Naive B cell (primary cell): ENCODE data around the gene YEATS4. TPM values are rescaled to one million over a fixed set of nuclear protein-coding genes. Genes with fewer than 3 reads are reported as not detected.
"Not testable (repeated sequence)": the region's sequence is repeated elsewhere in the genome, so short reads cannot be mapped to it uniquely, and the experiment has no call there.

Source experiments
- ATAC-seq, 2 donors: fragments of 150-1000 bp; cut with Tn5 transposase; 2 replicates each; pipeline ENCODE4 v1.10.0; 2021; ENCODE audit warnings: low read depth in 2 of 2, mild to moderate bottlenecking in 2 of 2, moderate library complexity in 2 of 2
- DNase-seq: peaks from one replicate; pipeline ENCODE4 v3.0.0; 2022
- H3K27ac Mint-ChIP-seq, 6 donors: one replicate each; pipeline ENCODE4 v1.8.0; 2020 to 2022; ENCODE audit warnings: mild to moderate bottlenecking in 6 of 6, mixed read lengths in 6 of 6, moderate library complexity in 5 of 6, inconsistent platforms in 2 of 6
- H3K27me3 Mint-ChIP-seq, 3 donors: one replicate each; pipeline ENCODE4 v1.8.0; 2021 to 2022; ENCODE audit warnings: mixed read lengths in 3 of 3, mild to moderate bottlenecking in 1 of 3
- H3K36me3 Mint-ChIP-seq, 2 donors: one replicate each; pipeline ENCODE4 v1.8.0; 2020 to 2022; ENCODE audit warnings: mixed read lengths in 2 of 2, inconsistent platforms in 1 of 2, mild to moderate bottlenecking in 1 of 2
- H3K4me1 Mint-ChIP-seq, 3 donors: one replicate each; pipeline ENCODE4 v1.8.0; 2020 to 2022; ENCODE audit warnings: mixed read lengths in 3 of 3, inconsistent platforms in 1 of 3, mild to moderate bottlenecking in 1 of 3, moderate library complexity in 1 of 3
- H3K4me3 Mint-ChIP-seq, 8 donors: one replicate each; pipeline ENCODE4 v1.8.0; 2020 to 2022; ENCODE audit warnings: mild to moderate bottlenecking in 8 of 8, mixed read lengths in 8 of 8, moderate library complexity in 8 of 8, inconsistent platforms in 2 of 8
- H3K9me3 Mint-ChIP-seq, 7 donors: one replicate each; pipeline ENCODE4 v1.8.0; 2020 to 2022; ENCODE audit warnings: mixed read lengths in 7 of 7, mild to moderate bottlenecking in 5 of 7, inconsistent platforms in 2 of 7, moderate library complexity in 1 of 7
- polyA plus RNA-seq, 6 donors: library from polyadenylated mRNA; unstranded; fragments of 300-500 nt; fragmentation: Illumina TruSeq; gene quantifications; one replicate each; pipeline ENCODE4 v1.2.3, GENCODE V29; 2021; ENCODE audit warnings: low read depth in 6 of 6

The YEATS4 gene
- polyA plus RNA-seq, result 10 to 100 TPM; 24.3 to 51.8 (median 45.7) TPM

DNA sequence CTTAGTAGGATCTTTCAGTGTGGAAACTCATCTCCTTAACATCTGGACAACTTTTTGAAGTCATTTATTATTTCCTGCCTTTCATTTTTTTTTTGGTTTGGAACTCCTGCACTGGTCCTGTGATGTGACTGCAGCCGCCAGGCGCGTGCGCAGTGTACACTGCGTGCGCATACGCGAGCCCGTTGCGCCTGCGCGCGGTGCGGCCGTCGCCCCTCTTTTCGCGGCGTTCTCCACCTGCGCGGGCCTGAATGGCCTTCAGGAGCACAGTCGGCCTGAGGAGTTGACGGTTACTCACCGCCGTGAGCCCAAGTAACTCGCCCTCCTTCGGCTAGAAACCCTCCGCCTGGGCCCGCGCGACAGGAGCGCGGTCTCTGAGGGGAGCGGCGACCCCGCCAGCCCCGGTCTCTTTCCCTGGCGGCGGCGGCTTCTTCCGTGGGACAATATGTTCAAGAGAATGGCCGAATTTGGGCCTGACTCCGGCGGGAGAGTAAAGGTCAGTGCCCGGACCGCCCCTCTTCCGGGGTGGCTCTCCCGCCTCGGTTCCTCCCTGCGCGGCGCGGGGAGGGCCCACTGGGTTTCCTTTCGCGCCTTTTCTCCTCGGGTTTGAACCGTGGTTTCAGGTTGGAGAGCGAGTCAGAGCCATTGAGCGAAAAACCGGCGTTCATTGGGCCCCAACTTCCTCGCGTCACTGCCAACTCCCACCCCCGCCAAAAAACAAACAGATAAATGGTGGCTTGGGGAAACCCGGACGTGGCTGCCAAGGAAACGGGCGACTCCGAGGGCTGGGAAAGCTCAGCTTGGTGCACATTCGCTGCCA, at the start of gene YEATS4:
TSS of gene YEATS4 (plus strand) at position 213 of the 817 bp plus-strand sequence. CDS start at position 443, 230 bp downstream.
- peak within 1 kb of the TSS; percentile 75 to 96 (median 92) for H3K4me3 Mint-ChIP-seq
- DNase-seq (peak; percentile 81), ATAC-seq (peak; percentile 82 to 83)
- peak within 1 kb of the TSS; percentile 87 to 98 (median 97) for H3K27ac Mint-ChIP-seq
- H3K27me3 Mint-ChIP-seq, result peaks cover 0 to 4% (median 3%) of the 10 kb centered on the region in 3 donors
- no peaks in the 10 kb centered on the region for H3K9me3 Mint-ChIP-seq
- H3K36me3 Mint-ChIP-seq, result no peaks in the 10 kb centered on the region
- peaks cover 12 to 23% (median 20%) of the 10 kb centered on the region in 3 donors for H3K4me1 Mint-ChIP-seq

DNA sequence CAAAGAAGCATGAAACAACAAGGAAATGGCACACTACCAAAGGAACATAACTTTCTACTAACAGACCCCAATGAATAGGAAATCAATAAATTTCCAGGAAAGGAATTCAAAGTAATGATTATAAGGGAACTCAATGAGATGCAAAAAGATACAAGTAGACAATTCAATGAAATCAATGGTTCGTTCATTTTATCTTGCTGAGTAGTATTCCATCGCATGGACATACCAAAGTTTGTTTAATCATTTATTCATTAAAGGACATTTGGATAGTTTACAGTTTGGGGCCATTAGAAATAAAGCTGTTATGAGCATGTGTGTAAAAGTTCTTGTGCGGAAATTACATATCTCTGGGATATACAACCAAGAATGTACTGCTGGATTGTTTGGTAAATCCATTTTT, 46.3 kb upstream of the YEATS4 start:
- peaks cover 0 to 10% of the 10 kb centered on the region in 2 donors for H3K36me3 Mint-ChIP-seq
- H3K27me3 Mint-ChIP-seq, result no peaks in the 10 kb centered on the region
- peaks cover 2 to 13% (median 9%) of the 10 kb centered on the region in 7 donors for H3K9me3 Mint-ChIP-seq
- no peak for ATAC-seq
- no peak for DNase-seq
- no peaks in the 10 kb centered on the region for H3K4me1 Mint-ChIP-seq
- H3K27ac Mint-ChIP-seq, result no peak overlapping the region
- no peak overlapping the region for H3K4me3 Mint-ChIP-seq

DNA sequence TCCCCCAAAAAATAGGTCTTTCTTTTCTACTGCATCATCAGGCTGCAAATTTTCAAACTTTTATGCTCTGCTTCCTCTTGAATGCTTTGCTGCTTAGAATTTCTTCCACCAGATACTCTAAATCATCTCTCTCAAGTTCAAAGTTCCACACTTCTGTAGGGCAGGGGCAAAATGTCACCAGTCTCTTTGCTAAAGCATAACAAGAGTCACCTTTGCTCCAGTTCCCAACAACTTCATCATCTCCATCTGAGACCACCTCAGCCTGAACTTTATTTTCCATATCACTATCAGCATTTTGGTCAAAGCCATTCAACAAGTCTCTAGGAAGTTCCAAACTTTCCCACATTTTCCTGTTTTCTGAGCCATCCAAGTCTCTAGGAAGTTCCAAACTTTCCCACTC, 42.8 kb upstream of the YEATS4 start:
- not testable (repeated sequence) for H3K27ac Mint-ChIP-seq, H3K4me3 Mint-ChIP-seq, DNase-seq, ATAC-seq
- Mint-ChIP-seq H3K9me3 (peaks cover 6 to 18% (median 12%) of the 10 kb centered on the region in 7 donors), H3K27me3 (peaks cover 4 to 14% (median 10%) of the 10 kb centered on the region in 3 donors), H3K4me1 (peaks cover 0 to 11% (median 9%) of the 10 kb centered on the region in 3 donors), H3K36me3 (peaks cover 0 to 10% of the 10 kb centered on the region in 2 donors)

DNA sequence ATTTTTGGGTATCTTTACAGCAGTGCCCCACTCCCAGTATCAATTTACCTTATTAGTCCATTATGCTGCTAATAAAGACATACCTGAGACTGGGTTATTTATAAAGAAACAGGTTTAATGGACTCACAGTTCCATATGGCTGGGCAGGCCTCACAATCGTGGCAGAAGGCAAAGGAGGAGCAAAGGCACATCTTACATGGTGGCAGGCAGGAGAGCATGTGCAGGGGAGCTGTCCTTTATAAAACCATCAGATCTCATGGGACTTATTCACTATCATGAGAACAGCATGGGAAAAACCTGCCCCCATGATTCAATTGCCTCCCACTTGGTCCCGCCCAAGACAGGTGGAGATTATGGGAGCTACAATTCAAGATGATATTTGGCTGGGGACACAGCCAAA, 42.3 kb upstream of the YEATS4 start:
- H3K36me3 Mint-ChIP-seq, result peaks cover 0 to 10% of the 10 kb centered on the region in 2 donors
- ATAC-seq, DNase-seq, H3K27ac Mint-ChIP-seq, H3K4me3 Mint-ChIP-seq: not testable (repeated sequence)
- peaks cover 6 to 18% (median 12%) of the 10 kb centered on the region in 7 donors for H3K9me3 Mint-ChIP-seq
- peaks cover 4 to 14% (median 10%) of the 10 kb centered on the region in 3 donors for H3K27me3 Mint-ChIP-seq
- peaks cover 0 to 13% (median 12%) of the 10 kb centered on the region in 3 donors for H3K4me1 Mint-ChIP-seq

DNA sequence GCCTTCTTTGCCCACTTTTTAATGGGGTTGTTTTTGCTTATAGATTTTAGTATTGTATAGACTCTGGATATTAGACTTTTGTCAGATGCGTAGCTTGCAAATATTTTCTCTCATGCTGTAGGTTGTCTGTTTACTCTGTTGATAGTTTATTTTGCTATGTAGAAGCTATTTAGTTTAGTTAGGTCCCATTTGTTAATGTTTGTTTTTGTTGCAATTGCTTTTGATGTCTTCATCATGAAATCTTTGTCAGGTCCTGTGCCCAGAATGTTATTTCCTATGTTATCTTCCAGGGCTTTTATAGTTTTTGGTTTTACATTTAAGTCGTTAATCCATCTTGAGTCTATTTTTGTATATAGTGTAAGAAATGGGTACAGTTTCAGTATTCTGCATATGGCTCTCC, 41.3 kb upstream of the YEATS4 start:
- no peak overlapping the region for H3K27ac Mint-ChIP-seq
- H3K9me3 Mint-ChIP-seq, result peaks cover 6 to 12% (median 10%) of the 10 kb centered on the region in 7 donors
- peaks cover 0 to 15% (median 13%) of the 10 kb centered on the region in 3 donors for H3K4me1 Mint-ChIP-seq
- no peak overlapping the region for H3K4me3 Mint-ChIP-seq
- no peak for DNase-seq
- peaks cover 4 to 17% (median 14%) of the 10 kb centered on the region in 3 donors for H3K27me3 Mint-ChIP-seq
- ATAC-seq, result no peak
- peaks cover 0 to 10% of the 10 kb centered on the region in 2 donors for H3K36me3 Mint-ChIP-seq

DNA sequence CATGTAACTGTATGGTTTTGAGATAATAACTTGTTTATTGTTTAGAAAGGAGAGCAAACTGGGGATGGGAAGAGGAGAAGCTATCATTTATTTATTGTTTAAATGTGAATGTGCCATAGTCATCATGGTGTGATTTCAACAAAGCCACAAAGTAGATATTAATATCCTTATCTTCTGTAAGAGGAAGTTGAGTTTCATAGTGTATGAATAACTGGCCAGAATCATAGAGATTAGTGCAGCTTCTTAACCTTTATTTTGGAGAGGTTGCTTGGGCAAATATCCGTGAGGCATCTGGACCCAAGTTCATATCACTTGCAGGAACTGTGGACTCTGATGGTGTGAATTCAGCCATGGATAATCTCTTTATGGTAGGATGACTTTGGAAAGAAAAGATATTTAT, 38.2 kb upstream of the YEATS4 start:
- peaks cover 0 to 9% of the 10 kb centered on the region in 2 donors for H3K36me3 Mint-ChIP-seq
- peaks cover 4 to 22% (median 19%) of the 10 kb centered on the region in 3 donors for H3K27me3 Mint-ChIP-seq
- peaks cover 0 to 19% (median 13%) of the 10 kb centered on the region in 3 donors for H3K4me1 Mint-ChIP-seq
- peaks cover 2 to 12% (median 6%) of the 10 kb centered on the region in 7 donors for H3K9me3 Mint-ChIP-seq
- no peak for DNase-seq
- H3K4me3 Mint-ChIP-seq, result no peak overlapping the region
- H3K27ac Mint-ChIP-seq, result peak overlapping the region in 3 of 6 donors; percentile 23 to 53 (median 27)
- peak in 1 of 2 donors; percentile 33 for ATAC-seq

DNA sequence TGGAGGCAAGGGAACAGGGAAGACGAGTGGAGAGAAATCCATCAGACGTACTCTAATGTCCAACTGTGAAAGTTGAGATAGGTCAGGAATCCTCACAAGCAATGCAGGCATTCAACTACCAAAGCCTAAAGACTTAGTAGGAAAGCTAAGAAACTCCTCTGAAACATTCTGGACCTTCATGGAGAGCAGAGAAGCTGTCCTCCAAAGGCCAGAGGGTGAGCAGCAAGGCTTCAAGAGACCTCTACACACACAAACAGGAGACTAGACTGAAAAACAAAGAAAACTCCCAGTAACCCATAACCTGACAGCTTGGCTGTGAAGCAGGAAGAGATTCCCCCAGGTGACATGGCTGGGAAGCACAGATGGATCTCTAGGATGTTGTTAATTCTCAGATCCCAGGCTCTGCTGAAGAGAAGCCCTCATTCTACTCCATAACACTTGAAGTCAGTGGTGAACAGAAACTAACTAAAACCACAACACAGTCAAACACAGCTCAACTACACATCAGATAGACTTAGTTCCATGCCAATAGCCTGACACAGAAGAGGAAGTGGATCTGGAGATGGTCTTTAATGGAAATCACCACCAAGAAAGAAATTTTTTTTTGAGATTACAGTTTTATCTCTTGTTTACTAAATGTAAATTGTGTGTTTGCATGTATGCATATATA, 34.6 kb upstream of the YEATS4 start:
- peak overlapping the region in 1 of 8 donors; percentile 3 for H3K4me3 Mint-ChIP-seq
- H3K4me1 Mint-ChIP-seq, result peaks cover 5 to 25% (median 20%) of the 10 kb centered on the region in 3 donors
- H3K36me3 Mint-ChIP-seq, result no peaks in the 10 kb centered on the region
- ATAC-seq (peak; percentile 76 to 90), DNase-seq (no peak)
- H3K27ac Mint-ChIP-seq, result peak overlapping the region in 1 of 6 donors; percentile 18
- peaks cover 4 to 22% (median 13%) of the 10 kb centered on the region in 3 donors for H3K27me3 Mint-ChIP-seq
- H3K9me3 Mint-ChIP-seq, result peaks cover 0 to 5% (median 0%) of the 10 kb centered on the region in 7 donors

DNA sequence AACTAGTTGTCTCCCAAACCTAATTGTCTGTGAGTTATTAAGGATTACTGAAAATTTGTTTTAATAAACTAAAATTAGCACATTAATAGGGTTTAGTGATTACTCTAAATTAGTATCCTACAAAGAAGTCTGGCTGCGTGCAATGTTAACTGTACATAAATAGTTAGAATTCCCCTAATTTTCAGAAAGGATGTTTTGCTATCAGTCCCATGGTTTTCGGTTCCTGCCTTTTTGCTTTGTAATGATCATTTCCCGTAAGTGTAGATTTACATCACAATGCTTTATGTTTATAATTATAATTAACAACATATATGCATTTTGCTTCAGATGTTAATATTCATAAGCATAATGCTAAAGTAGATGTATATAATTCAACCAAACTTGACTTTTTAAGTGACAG, 31.1 kb upstream of the YEATS4 start:
- H3K4me1 Mint-ChIP-seq, result peaks cover 11 to 30% (median 21%) of the 10 kb centered on the region in 3 donors
- no peaks in the 10 kb centered on the region for H3K36me3 Mint-ChIP-seq
- no peaks in the 10 kb centered on the region for H3K9me3 Mint-ChIP-seq
- H3K27me3 Mint-ChIP-seq, result peaks cover 0 to 6% (median under 1%) of the 10 kb centered on the region in 3 donors
- peak overlapping the region in 1 of 8 donors; percentile 57 for H3K4me3 Mint-ChIP-seq
- ATAC-seq (no peak), DNase-seq (no peak)
- peak overlapping the region in 2 of 6 donors; percentile 27 to 69 for H3K27ac Mint-ChIP-seq

DNA sequence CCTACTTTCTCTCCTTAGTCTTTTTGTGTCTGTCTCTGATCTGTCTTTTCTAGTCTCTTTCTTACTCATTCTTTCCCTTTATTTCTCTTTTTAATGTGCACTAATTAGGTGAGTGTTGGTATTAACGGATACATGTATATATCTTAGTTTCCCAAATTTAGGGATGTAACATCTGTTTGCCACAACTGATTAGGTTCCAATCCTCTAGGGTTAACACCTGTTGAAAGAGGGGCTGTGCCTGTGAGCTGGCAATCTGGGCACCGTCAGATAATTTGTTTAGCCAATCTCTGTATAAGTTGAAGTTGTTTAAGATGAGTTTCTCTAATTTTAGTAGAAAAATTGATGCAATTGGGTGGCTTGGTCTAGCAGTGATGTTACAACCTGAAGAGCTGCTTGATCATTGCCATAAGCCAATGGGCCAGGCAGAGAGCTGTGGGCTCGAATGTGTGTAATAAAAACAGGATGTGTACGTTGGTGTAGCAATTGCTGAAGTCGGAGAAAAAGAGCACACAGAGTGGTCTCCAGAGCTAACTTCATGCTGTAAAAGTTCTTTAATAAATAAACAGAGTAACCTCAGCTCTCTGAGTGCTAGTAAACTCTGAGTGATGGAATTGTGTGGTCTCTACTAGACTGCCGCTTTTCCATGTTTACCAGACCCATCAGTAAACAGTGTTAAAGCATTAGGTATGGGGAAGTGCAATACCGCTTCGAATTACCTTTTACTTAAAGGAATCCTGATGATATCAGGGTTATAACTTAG, 29.7 kb upstream of the YEATS4 start:
- Mint-ChIP-seq H3K4me3 (peak overlapping the region; percentile 83 to 96 (median 92)), H3K9me3 (no peaks in the 10 kb centered on the region), H3K4me1 (peaks cover 11 to 29% (median 21%) of the 10 kb centered on the region in 3 donors), H3K27ac (peak overlapping the region; percentile 71 to 98 (median 92)), H3K27me3 (no peaks in the 10 kb centered on the region), H3K36me3 (no peaks in the 10 kb centered on the region)
- ATAC-seq (peak in 1 of 2 donors; percentile 33), DNase-seq (no peak)

DNA sequence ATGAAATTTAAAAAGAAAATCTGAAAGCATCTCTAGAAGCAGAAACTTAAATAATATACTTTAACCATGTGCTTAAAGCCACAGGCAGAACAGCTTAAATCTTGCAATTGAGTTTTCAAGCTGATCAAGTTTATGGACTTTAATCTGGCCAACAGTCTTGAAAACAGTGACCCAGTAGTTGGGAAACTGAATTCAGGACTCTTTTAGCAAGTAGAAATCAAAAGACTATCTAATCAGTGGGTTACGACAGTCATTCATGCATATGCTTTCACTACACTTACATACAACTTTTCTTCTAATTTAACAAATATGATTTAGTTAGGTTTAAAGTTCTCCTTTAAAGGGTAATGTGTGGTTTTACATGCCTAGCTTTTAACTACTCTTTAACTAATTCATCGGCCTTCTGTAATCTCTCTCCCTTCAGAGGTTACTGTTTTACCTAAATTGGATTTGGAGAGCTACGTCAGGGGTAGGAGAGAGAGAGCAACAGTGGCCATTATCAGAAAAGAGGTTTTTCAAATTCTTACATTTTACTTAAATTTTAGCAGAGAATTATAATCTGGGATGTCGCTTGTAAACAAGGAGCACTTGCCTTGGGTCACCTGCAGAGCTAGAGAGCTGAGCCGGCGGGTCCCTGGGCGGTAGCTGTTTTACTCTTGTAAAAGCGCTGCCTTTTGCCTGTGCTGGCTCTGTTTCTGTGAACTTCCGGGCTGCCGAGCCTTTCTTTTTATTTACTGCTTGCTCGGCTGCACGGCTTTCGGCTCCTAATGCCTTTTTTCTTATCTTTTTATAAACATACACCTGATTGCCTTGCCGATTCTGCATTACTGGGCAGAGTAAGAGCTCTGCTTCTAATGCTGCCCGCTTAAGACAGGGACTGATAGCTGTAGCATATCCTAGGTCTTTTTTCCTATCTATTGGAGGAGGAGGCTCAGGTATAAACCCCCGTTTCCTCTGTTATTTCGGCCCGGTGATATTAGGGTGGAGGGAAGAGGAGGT, 28.8 kb upstream of the YEATS4 start:
- Mint-ChIP-seq H3K27me3 (no peaks in the 10 kb centered on the region), H3K4me3 (peak overlapping the region; percentile 83 to 96 (median 92)), H3K36me3 (no peaks in the 10 kb centered on the region), H3K27ac (peak overlapping the region; percentile 85 to 98 (median 92)), H3K9me3 (no peaks in the 10 kb centered on the region), H3K4me1 (peaks cover 11 to 25% (median 21%) of the 10 kb centered on the region in 3 donors)
- ATAC-seq (peak; percentile 77 to 85), DNase-seq (peak; percentile 37)

DNA sequence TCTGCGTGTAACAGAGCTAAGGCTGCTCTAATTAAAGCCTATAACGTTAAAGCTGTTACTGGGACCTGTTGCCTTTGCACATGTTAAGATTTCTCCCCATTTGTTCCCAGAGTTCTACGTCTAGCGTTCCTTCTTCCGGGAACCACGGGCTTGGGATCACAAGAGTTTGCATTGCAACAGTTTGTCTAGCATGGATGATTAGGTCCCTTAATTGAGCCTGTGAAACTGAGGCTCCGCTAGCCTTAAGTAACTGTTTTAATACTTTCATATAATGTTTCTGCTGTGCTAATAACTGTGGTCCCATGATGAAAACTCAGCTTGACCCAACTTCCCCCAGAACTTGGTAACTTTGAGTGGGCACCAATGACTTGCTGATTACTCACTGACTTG, 28.0 kb upstream of the YEATS4 start:
- peaks cover 11 to 25% (median 22%) of the 10 kb centered on the region in 3 donors for H3K4me1 Mint-ChIP-seq
- ATAC-seq (no peak), DNase-seq (no peak)
- H3K4me3 Mint-ChIP-seq, result peak overlapping the region; percentile 83 to 96 (median 92)
- H3K9me3 Mint-ChIP-seq, result no peaks in the 10 kb centered on the region
- H3K27ac Mint-ChIP-seq, result peak overlapping the region in 5 of 6 donors; percentile 85 to 98 (median 89)
- no peaks in the 10 kb centered on the region for H3K27me3 Mint-ChIP-seq
- H3K36me3 Mint-ChIP-seq, result no peaks in the 10 kb centered on the region
